Neural crest cell (in vitro differentiated cells): ENCODE measurements around the gene ARHGAP36. TPM values are rescaled to one million over a fixed set of nuclear protein-coding genes. Genes with fewer than 3 reads are reported as not detected.

Experiments
- DNase-seq: peaks from one replicate; pipeline ENCODE4 v3.0.0; 2021; ENCODE audit warnings: low read depth, mixed read lengths, low spot score
- H3K27ac Mint-ChIP-seq: one replicate; pipeline ENCODE4 v1.8.0; 2021; ENCODE audit warnings: mild to moderate bottlenecking, mixed read lengths; ENCODE audit not compliant: unreplicated experiment
- H3K27me3 Mint-ChIP-seq: 2 replicates; pipeline ENCODE4 v1.8.0; 2021; ENCODE audit warnings: low read depth, mild to moderate bottlenecking, mixed read lengths
- H3K36me3 Mint-ChIP-seq: 2 replicates; pipeline ENCODE4 v1.8.0; 2021; ENCODE audit warnings: low read depth, mild to moderate bottlenecking, mixed read lengths
- H3K4me1 Mint-ChIP-seq: 2 replicates; pipeline ENCODE4 v1.8.0; 2021; ENCODE audit warnings: mixed read lengths
- H3K4me3 Mint-ChIP-seq: one replicate; pipeline ENCODE4 v1.8.0; 2021; ENCODE audit warnings: mild to moderate bottlenecking, mixed read lengths
- H3K9me3 Mint-ChIP-seq: 2 replicates; pipeline ENCODE4 v1.8.0; 2021; ENCODE audit warnings: mixed read lengths
- total RNA-seq: library from RNA; stranded (reverse); gene quantifications from 2 replicates; pipeline ENCODE4 v1.2.1, GENCODE V29; 2021
- TF ChIP-seq, protein P1 (sequence below): fragments of 200-600 bp; sonication (generic); conservative IDR thresholded peaks from 2 replicates; pipeline ENCODE4 v1.5.0; 2021; ENCODE audit warnings: antibody characterized with exemption, mild to moderate bottlenecking

ARHGAP36 gene
- total RNA-seq, 1 donor from 2014 or later = 2.4 TPM

- H3K27ac Mint-ChIP-seq = no peak overlapping the region
- no peak for DNase-seq
- peaks cover 65% of the 10 kb centered on the region for H3K27me3 Mint-ChIP-seq
Observed at GRCh38 chrX:131054906-131055305, 3.2 kb upstream of the ARHGAP36 start.

GRCh38 chrX:131057706-131058105 lies 440 bp upstream of the ARHGAP36 start:
- no peak for DNase-seq
- no peaks in the 10 kb centered on the region for H3K9me3 Mint-ChIP-seq
- TF ChIP-seq, protein P1, sequence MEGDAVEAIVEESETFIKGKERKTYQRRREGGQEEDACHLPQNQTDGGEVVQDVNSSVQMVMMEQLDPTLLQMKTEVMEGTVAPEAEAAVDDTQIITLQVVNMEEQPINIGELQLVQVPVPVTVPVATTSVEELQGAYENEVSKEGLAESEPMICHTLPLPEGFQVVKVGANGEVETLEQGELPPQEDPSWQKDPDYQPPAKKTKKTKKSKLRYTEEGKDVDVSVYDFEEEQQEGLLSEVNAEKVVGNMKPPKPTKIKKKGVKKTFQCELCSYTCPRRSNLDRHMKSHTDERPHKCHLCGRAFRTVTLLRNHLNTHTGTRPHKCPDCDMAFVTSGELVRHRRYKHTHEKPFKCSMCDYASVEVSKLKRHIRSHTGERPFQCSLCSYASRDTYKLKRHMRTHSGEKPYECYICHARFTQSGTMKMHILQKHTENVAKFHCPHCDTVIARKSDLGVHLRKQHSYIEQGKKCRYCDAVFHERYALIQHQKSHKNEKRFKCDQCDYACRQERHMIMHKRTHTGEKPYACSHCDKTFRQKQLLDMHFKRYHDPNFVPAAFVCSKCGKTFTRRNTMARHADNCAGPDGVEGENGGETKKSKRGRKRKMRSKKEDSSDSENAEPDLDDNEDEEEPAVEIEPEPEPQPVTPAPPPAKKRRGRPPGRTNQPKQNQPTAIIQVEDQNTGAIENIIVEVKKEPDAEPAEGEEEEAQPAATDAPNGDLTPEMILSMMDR = no peak
- H3K4me3 Mint-ChIP-seq = no peak overlapping the region
- peaks cover 4% of the 10 kb centered on the region for H3K4me1 Mint-ChIP-seq
- no peak overlapping the region for H3K27ac Mint-ChIP-seq
- H3K27me3 Mint-ChIP-seq = peaks cover 86% of the 10 kb centered on the region
- H3K36me3 Mint-ChIP-seq = no peaks in the 10 kb centered on the region

More at GRCh38 chrX:131054906-131055305, 3.2 kb upstream of the ARHGAP36 start:
- TF ChIP-seq, protein P1 = no peak
- Mint-ChIP-seq H3K36me3 (no peaks in the 10 kb centered on the region), H3K4me1 (peaks cover 4% of the 10 kb centered on the region), H3K9me3 (no peaks in the 10 kb centered on the region), H3K4me3 (no peak overlapping the region)

GRCh38 chrX:131059246-131059645 lies 1.1 kb downstream of the ARHGAP36 start:
- peaks cover 4% of the 10 kb centered on the region for H3K4me1 Mint-ChIP-seq
- no peak for DNase-seq
- H3K4me3 Mint-ChIP-seq = peak overlapping the region; percentile 31
- H3K9me3 Mint-ChIP-seq = no peaks in the 10 kb centered on the region
- peaks cover 78% of the 10 kb centered on the region for H3K27me3 Mint-ChIP-seq
- no peaks in the 10 kb centered on the region for H3K36me3 Mint-ChIP-seq
- TF ChIP-seq, protein P1 = no peak
- no peak overlapping the region for H3K27ac Mint-ChIP-seq

GRCh38 chrX:131060147-131060546 lies 2.0 kb downstream of the ARHGAP36 start:
- Mint-ChIP-seq H3K36me3 (no peaks in the 10 kb centered on the region), H3K27ac (no peak overlapping the region), H3K9me3 (no peaks in the 10 kb centered on the region), H3K4me3 (no peak overlapping the region), H3K4me1 (peaks cover 4% of the 10 kb centered on the region), H3K27me3 (peaks cover 71% of the 10 kb centered on the region)
- no peak for DNase-seq
- TF ChIP-seq, protein P1 = no peak

DNA sequence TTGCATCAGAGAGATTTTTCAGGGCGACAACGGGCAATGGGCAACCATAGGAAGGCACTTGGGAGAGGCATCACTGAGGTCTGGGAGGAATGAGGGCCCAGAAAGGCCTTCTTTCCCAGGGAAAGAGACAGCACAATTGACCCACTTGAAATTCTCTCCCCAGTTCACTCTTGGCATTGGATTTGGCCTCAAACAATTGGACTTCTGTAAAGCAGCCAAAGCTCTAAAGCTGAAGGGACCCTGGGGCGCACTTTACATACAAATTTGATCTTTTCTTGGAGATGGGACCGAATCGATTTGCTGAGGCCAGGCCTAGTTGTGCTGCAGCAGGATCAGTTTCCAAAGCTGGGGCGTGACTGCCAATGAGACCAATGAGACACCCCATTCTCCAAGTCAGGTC lies 3.2 kb downstream of the ARHGAP36 start:
- peaks cover 63% of the 10 kb centered on the region for H3K27me3 Mint-ChIP-seq
- H3K36me3 Mint-ChIP-seq = no peaks in the 10 kb centered on the region
- H3K27ac Mint-ChIP-seq = no peak overlapping the region
- no peak for DNase-seq
- peaks cover 8% of the 10 kb centered on the region for H3K4me1 Mint-ChIP-seq
- TF ChIP-seq, protein P1 = no peak
- no peak overlapping the region for H3K4me3 Mint-ChIP-seq
- H3K9me3 Mint-ChIP-seq = no peaks in the 10 kb centered on the region

DNA sequence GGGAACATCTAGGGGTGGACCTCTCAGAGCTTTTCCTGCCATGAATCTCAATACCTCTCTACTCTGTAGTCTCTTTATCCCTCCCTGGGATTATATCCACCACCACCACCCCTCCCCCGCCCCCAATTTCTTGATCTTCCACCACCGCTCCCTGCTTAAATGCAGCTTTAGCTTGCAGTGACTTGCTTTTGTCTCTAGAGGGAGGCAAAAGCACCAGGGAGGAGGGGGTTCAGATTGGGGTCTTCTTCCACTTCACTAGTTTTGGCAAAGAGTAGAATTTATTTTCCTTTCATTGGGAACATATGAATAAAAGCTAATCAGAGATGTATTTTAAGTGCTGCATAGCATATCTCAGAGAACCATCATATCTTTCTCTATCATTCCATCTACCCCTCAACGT lies 5.5 kb downstream of the ARHGAP36 start:
- TF ChIP-seq, protein P1 = peak; percentile 55
- Mint-ChIP-seq H3K36me3 (no peaks in the 10 kb centered on the region), H3K4me3 (peak overlapping the region; percentile 36), H3K9me3 (no peaks in the 10 kb centered on the region), H3K27ac (no peak overlapping the region), H3K27me3 (peaks cover 41% of the 10 kb centered on the region), H3K4me1 (peaks cover 11% of the 10 kb centered on the region)
- no peak for DNase-seq
